HepG2 (cell line): Measurements from ENCODE around the gene TMEM106B.

Experiments used
- CENPX ChIP-seq: sonication (generic); formaldehyde crosslinking; IDR thresholded peaks from 2 replicates; pipeline ENCODE4 v1.9.0; 2021; ENCODE audit warnings: mild to moderate bottlenecking, missing genetic modification reagents, moderate library complexity
- JUND ChIP-seq: sonication (generic); formaldehyde crosslinking; IDR thresholded peaks from 2 replicates; pipeline ENCODE4 v1.8.0; 2022; ENCODE audit warnings: mild to moderate bottlenecking, missing genetic modification reagents
- KDM4B ChIP-seq: sonication (generic); formaldehyde crosslinking; IDR thresholded peaks from 2 replicates; pipeline ENCODE4 v1.4.0; 2020; ENCODE audit warnings: missing genetic modification reagents
- LCORL ChIP-seq, 2 experiments: fragments of 450-650 bp in 1 of 2; sonication (generic) in 1 of 2; formaldehyde crosslinking in 1 of 2; IDR thresholded peaks; 2 replicates each; pipeline versions ENCODE4 v1.5.0 to v1.6.1; 2017 to 2020; ENCODE audit warnings: antibody characterized with exemption in 1 of 2, missing genetic modification reagents in 1 of 2
- MYNN ChIP-seq: sonication (generic); formaldehyde crosslinking; IDR thresholded peaks from 2 replicates; pipeline ENCODE4 v1.4.0; 2020; ENCODE audit warnings: mild to moderate bottlenecking, low read depth, missing genetic modification reagents
- PTBP1 ChIP-seq: fragments of 200-400 bp; formaldehyde crosslinking; IDR thresholded peaks from 2 replicates; pipeline ENCODE4 v1.6.1; 2018; ENCODE audit warnings: low read length, low read depth; ENCODE audit not compliant: poor library complexity, severe bottlenecking
- RFXAP ChIP-seq: sonication (generic); formaldehyde crosslinking; IDR thresholded peaks from 2 replicates; pipeline ENCODE4 v1.4.0; 2020; ENCODE audit warnings: missing genetic modification reagents, borderline replicate concordance
- SP2 ChIP-seq: sonication (generic); formaldehyde crosslinking; IDR thresholded peaks from 2 replicates; pipeline ENCODE4 v1.5.1; 2020; ENCODE audit warnings: mild to moderate bottlenecking, missing genetic modification reagents
- TAF1 ChIP-seq: sonication (generic); formaldehyde crosslinking; IDR thresholded peaks from 2 replicates; pipeline ENCODE4 v1.4.0; 2020; ENCODE audit warnings: missing genetic modification reagents
- TCF7L2 ChIP-seq: IDR thresholded peaks from 2 replicates; pipeline ENCODE4 v1.6.1; 2011; ENCODE audit warnings: mild to moderate bottlenecking, low read depth, low read length, moderate library complexity
- ZNF687 ChIP-seq: sonication (generic); formaldehyde crosslinking; IDR thresholded peaks from 2 replicates; pipeline ENCODE4 v1.5.1; 2020; ENCODE audit warnings: mild to moderate bottlenecking, missing genetic modification reagents, moderate library complexity
- TF ChIP-seq, protein P1 (sequence below): sonication (generic); formaldehyde crosslinking; IDR thresholded peaks from 2 replicates; pipeline ENCODE4 v1.5.0; 2020; ENCODE audit warnings: mild to moderate bottlenecking, missing genetic modification reagents, moderate library complexity

DNA sequence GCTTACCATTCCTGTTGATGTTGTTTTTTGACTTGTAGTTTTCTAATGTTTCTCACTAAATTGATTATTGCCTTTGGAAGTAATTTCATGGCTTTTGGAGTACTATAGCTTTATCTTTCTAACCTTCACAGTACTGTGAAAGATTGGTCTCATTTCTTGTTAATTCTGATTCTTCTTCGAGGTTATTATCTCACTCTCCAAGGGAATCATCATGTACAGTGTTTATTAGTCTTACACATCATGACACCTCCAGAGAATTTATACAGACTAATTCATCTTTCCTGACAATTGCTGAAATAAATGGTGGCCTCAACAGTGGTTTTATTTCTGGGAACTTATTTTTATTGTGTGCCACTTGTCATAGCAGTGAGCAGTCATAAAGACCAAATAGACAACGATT, 37.4 kb upstream of the TMEM106B start:
- TF ChIP-seq JUND (CRISPR knock-in tag) (no peak), KDM4B (no peak), RFXAP (CRISPR knock-in tag) (no peak), ZNF687 (CRISPR knock-in tag) (no peak), SP2 (CRISPR knock-in tag) (no peak), PTBP1 (no peak), MYNN (no peak), CENPX (no peak), TCF7L2 (no peak), LCORL (IDR thresholded peaks at IDR 0.05) (no peak), LCORL (CRISPR knock-in tag; IDR thresholded peaks at IDR 0.05) (no peak), TAF1 (CRISPR knock-in tag) (no peak)
- TF ChIP-seq, protein P1, sequence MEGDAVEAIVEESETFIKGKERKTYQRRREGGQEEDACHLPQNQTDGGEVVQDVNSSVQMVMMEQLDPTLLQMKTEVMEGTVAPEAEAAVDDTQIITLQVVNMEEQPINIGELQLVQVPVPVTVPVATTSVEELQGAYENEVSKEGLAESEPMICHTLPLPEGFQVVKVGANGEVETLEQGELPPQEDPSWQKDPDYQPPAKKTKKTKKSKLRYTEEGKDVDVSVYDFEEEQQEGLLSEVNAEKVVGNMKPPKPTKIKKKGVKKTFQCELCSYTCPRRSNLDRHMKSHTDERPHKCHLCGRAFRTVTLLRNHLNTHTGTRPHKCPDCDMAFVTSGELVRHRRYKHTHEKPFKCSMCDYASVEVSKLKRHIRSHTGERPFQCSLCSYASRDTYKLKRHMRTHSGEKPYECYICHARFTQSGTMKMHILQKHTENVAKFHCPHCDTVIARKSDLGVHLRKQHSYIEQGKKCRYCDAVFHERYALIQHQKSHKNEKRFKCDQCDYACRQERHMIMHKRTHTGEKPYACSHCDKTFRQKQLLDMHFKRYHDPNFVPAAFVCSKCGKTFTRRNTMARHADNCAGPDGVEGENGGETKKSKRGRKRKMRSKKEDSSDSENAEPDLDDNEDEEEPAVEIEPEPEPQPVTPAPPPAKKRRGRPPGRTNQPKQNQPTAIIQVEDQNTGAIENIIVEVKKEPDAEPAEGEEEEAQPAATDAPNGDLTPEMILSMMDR (CRISPR knock-in tag): no peak
